Heart left ventricle (tissue), 16 donors: ENCODE data around the gene TAT. TPM values are rescaled to one million over a fixed set of nuclear protein-coding genes. Genes with fewer than 3 reads are reported as not detected.
"Not testable (repeated sequence)": the region's sequence is repeated elsewhere in the genome, so short reads cannot be mapped to it uniquely, and the experiment has no call there.

Experiments used
- ATAC-seq, 4 donors: fragments of 200-7000 bp; cut with Tn5 transposase; one replicate each; pipeline ENCODE4 v1.9.1; 2020 to 2022; ENCODE audit warnings: moderate library complexity in 4 of 4, mild to moderate bottlenecking in 3 of 4, moderate number of reproducible peaks in 1 of 4
- DNase-seq, 5 donors: peaks; one replicate each; pipeline ENCODE4 v3.0.0-alpha.2; 2020
- H3K27ac ChIP-seq, 12 donors: fragments of 200-600 bp; sonication (generic) in 4 of 12; one replicate each; pipeline versions ENCODE4 v1.5.0 to v1.8.0; 2016 to 2022; ENCODE audit warnings: mild to moderate bottlenecking in 2 of 12
- H3K27me3 ChIP-seq, 9 donors: fragments of 200-600 bp; sonication (generic) in 2 of 9; one replicate each; pipeline versions ENCODE4 v1.5.1 to v1.8.0; 2016 to 2022; ENCODE audit warnings: mild to moderate bottlenecking in 3 of 9
- H3K36me3 ChIP-seq, 9 donors: fragments of 200-600 bp; sonication (generic) in 2 of 9; one replicate each; pipeline versions ENCODE4 v1.5.0 to v1.8.0; 2018 to 2022; ENCODE audit warnings: mild to moderate bottlenecking in 2 of 9
- H3K4me1 ChIP-seq, 12 donors: fragments of 200-600 bp; sonication (generic) in 4 of 12; one replicate each; pipeline versions ENCODE4 v1.5.0 to v1.8.0; 2016 to 2022; ENCODE audit warnings: mild to moderate bottlenecking in 3 of 12
- H3K4me3 ChIP-seq, 12 donors: fragments of 200-600 bp; sonication (generic) in 4 of 12; one replicate each; pipeline versions ENCODE4 v1.5.0 to v1.8.0; 2017 to 2022; ENCODE audit warnings: mild to moderate bottlenecking in 9 of 12, moderate library complexity in 4 of 12
- H3K9me3 ChIP-seq, 12 donors: fragments of 200-600 bp; sonication (generic) in 4 of 12; one replicate each; pipeline versions ENCODE4 v1.5.0 to v1.8.0; 2016 to 2022; ENCODE audit warnings: mild to moderate bottlenecking in 1 of 12
- CTCF ChIP-seq, 12 donors: fragments of 200-600 bp; sonication (generic) in 4 of 12; IDR thresholded peaks; one replicate each; pipeline versions ENCODE4 v1.5.0 to v1.8.0; 2018 to 2022; ENCODE audit warnings: antibody characterized with exemption in 12 of 12, mild to moderate bottlenecking in 5 of 12
- POLR2A ChIP-seq, 2 donors: fragments of 450-650 bp; IDR thresholded peaks; one replicate each; pipeline ENCODE4 v1.6.1; 2017; ENCODE audit warnings: antibody characterized with exemption in 2 of 2, mild to moderate bottlenecking in 2 of 2, moderate library complexity in 2 of 2
- WGBS, 4 donors: extraction: QIAGEN DNeasy Blood & Tissue Kit in 2 of 4; methylation state at CpG; one replicate each; pipeline versions ENCODE4 v1.1.5 to v1.1.7; 2013 to 2018; 5-methylcytosine and 5-hydroxymethylcytosine counted together
- intact Hi-C, 10 donors: fragments of 100-400 bp; cut with DNase I; formaldehyde crosslinking; loops; one replicate each; pipeline versions ENCODE4 v1.11.1 to v1.14.2; 2022
- polyA plus RNA-seq, 2 donors: library from polyadenylated mRNA; stranded (reverse); fragments of 200-250 nt; gene quantifications; one replicate each; pipeline ENCODE4 v1.2.3, GENCODE V29; 2013
- total RNA-seq, 9 donors: library from RNA; depleted of rRNA in 2 of 9; stranded (reverse); fragments of >200 nt in 2 of 9; fragmentation: NEBNext Ultra II Directional in 3 of 9; extraction: Animal tissue kit (Norgen Biotek cat#: 25700) in 3 of 9; gene quantifications; one replicate each; pipeline versions ENCODE4 v1.1.0 to v1.2.4, GENCODE V29; 2016 to 2023
- donor health status: ischemic (EF 13 %, LVEDD 7.1; RV severe dilation, severe dysfunction).
- donor health status: healthy with polysubstance abuse.
- donor health status: DM: no; HTN: yes; CAD: no.
- donor health status: DM: no; HTN: no; CAD: no.
- donor health status: ischemic (EF 25% LVEDD 6.9; RV normal size, moderate dysfunction).
- donor health status: ischemic (EF 25% LVEDD 5.7; RV mildly dilated, moderate dysfunction).
- donor health status: healthy.
- donor health status: DM: yes; HTN: yes; CAD: no.
- donor health status: ischemic (EF 35%, LVEDD 5.7; RV mildly dilated, moderate dysfunction).
- donor health status: nonischemic (EF 11% LVEDD 7.7; RV severe dilation, severe dysfunction).
- donor health status: DM: yes; HTN: yes; CAD: no.
- donor health status: PGD.
- donor health status: ischemic (EF 29% LVEDD 5.4; RV normal size, mild dysfunction).
- donor health status: nonischemic (EF 23%, LVEDD 6.1; RV moderate dilation, normal function).

Gene TAT
- total and polyA plus RNA-seq, 11 donors = 0.05 to 0.50 TPM; not detected in 9

GRCh38 chr16:71610936-71611871 lies 34.3 kb upstream of the TAT start:
- H3K36me3 ChIP-seq = no peaks in the 10 kb centered on the region

GRCh38 chr16:71610447-71610846 lies 33.6 kb upstream of the TAT start:
- WGBS, 4 donors = 59 to 77% (median 63%) methylated on average over 4 of the region's 4 CpGs
- no peak overlapping the region for H3K27ac ChIP-seq
- ATAC-seq (no peak), DNase-seq (no peak)
- peaks cover 0 to 37% (median 9%) of the 10 kb centered on the region in 9 donors for H3K27me3 ChIP-seq
- H3K9me3 ChIP-seq = no peaks in the 10 kb centered on the region
- no peak overlapping the region for H3K4me3 ChIP-seq
- H3K36me3 ChIP-seq = no peaks in the 10 kb centered on the region
- peaks cover 0 to 5% (median 0%) of the 10 kb centered on the region in 12 donors for H3K4me1 ChIP-seq
- intact Hi-C loops = loop anchor here in 7 of 10 donors (2.0 to 10.0 kb wide), 3 partner anchors 186 to 198 kb away; no protein-coding TSS in a partner anchor
- TF ChIP-seq POLR2A (IDR thresholded peaks at IDR 0.05) (no peak), CTCF (IDR thresholded peaks at IDR 0.05) (no peak)

More at GRCh38 chr16:71610936-71611871, 34.3 kb upstream of the TAT start:
- TF ChIP-seq POLR2A (IDR thresholded peaks at IDR 0.05) = no peak
- peak; percentile 71 to 90 (median 78) for TF ChIP-seq CTCF (IDR thresholded peaks at IDR 0.05)
- intact Hi-C loops = loop anchor here in 7 of 10 donors (2.0 to 10.0 kb wide), 3 partner anchors 186 to 199 kb away; no protein-coding TSS in a partner anchor
- DNase-seq (peak; percentile 39 to 77 (median 41)), ATAC-seq (peak in 3 of 4 donors; percentile 81 to 84 (median 83))
- Histone ChIP-seq H3K27ac (no peak overlapping the region), H3K4me3 (no peak overlapping the region), H3K9me3 (no peaks in the 10 kb centered on the region), H3K4me1 (peaks cover 0 to 5% (median 0%) of the 10 kb centered on the region in 12 donors), H3K27me3 (peaks cover 0 to 37% (median 9%) of the 10 kb centered on the region in 9 donors)
- 14 to 17% (median 16%) methylated on average over 19 of the region's 19 CpGs for WGBS, 4 donors

GRCh38 chr16:71609066-71609465 lies 32.2 kb upstream of the TAT start:
- Histone ChIP-seq H3K27ac (no peak overlapping the region), H3K9me3 (no peaks in the 10 kb centered on the region), H3K36me3 (no peaks in the 10 kb centered on the region), H3K4me3 (no peak overlapping the region), H3K27me3 (peaks cover 0 to 29% (median 9%) of the 10 kb centered on the region in 9 donors), H3K4me1 (peaks cover 0 to 5% (median 0%) of the 10 kb centered on the region in 12 donors)
- no peak for ATAC-seq
- DNase-seq = no peak
- intact Hi-C loops = loop anchor here in 1 of 10 donors (5.0 kb wide), 1 partner anchor 197 kb away; no protein-coding TSS in a partner anchor
- TF ChIP-seq POLR2A (IDR thresholded peaks at IDR 0.05) = no peak
- TF ChIP-seq CTCF (IDR thresholded peaks at IDR 0.05) = no peak
- 46 to 58% (median 52%) methylated on average over 2 of the region's 2 CpGs for WGBS, 4 donors

GRCh38 chr16:71600822-71601221 lies 23.9 kb upstream of the TAT start:
- H3K4me1 ChIP-seq = no peaks in the 10 kb centered on the region
- no peaks in the 10 kb centered on the region for H3K36me3 ChIP-seq
- peaks cover 0 to 4% (median 0%) of the 10 kb centered on the region in 12 donors for H3K9me3 ChIP-seq
- no peak for ATAC-seq
- DNase-seq = no peak
- H3K27me3 ChIP-seq = no peaks in the 10 kb centered on the region
- H3K4me3 ChIP-seq = no peak overlapping the region
- TF ChIP-seq POLR2A (IDR thresholded peaks at IDR 0.05) (no peak), CTCF (IDR thresholded peaks at IDR 0.05) (no peak)
- no peak overlapping the region for H3K27ac ChIP-seq
- intact Hi-C loops = no loop called here
- WGBS, 4 donors = 72 to 81% (median 77%) methylated on average over 8 of the region's 8 CpGs

GRCh38 chr16:71598426-71598825 lies 21.5 kb upstream of the TAT start:
- ATAC-seq, H3K9me3 ChIP-seq, H3K36me3 ChIP-seq, H3K4me1 ChIP-seq, H3K4me3 ChIP-seq, intact Hi-C loops, DNase-seq, H3K27ac ChIP-seq: not testable (repeated sequence)
- 52 to 60% (median 59%) methylated on average over 2 of the region's 2 CpGs for WGBS, 4 donors
- H3K27me3 ChIP-seq = peaks cover 0 to 10% (median 0%) of the 10 kb centered on the region in 9 donors

GRCh38 chr16:71595340-71595826 lies 18.5 kb upstream of the TAT start:
- ATAC-seq, H3K4me1 ChIP-seq, H3K27ac ChIP-seq, H3K4me3 ChIP-seq, H3K36me3 ChIP-seq, H3K9me3 ChIP-seq, DNase-seq, intact Hi-C loops: not testable (repeated sequence)
- H3K27me3 ChIP-seq = peaks cover 0 to 10% (median 0%) of the 10 kb centered on the region in 9 donors
- 83 to 91% (median 85%) methylated on average over 6 to 7 of the region's 7 CpGs for WGBS, 4 donors
